Right renal pelvis (tissue), 4 donors: Measurements from ENCODE around the gene PHACTR3. TPM values are rescaled to one million over a fixed set of nuclear protein-coding genes. Genes with fewer than 3 reads are reported as not detected.

Experiments used
- DNase-seq, 4 donors: peaks; one replicate each; pipeline ENCODE4 v3.0.0-alpha.2; 2013; ENCODE audit warnings: low read depth in 4 of 4, low spot score in 3 of 4, missing footprints in 1 of 4
- polyA plus RNA-seq, 4 donors: library from polyadenylated mRNA; unstranded; fragments of 120-200 nt; gene quantifications; one replicate each; pipeline ENCODE4 v1.2.1, GENCODE V29; 2013; ENCODE audit not compliant: insufficient read length in 4 of 4

The PHACTR3 gene
- polyA plus RNA-seq, 4 donors, result 9.7 to 13.9 (median 13.0) TPM

GRCh38 chr20:59723607-59724456 is 119.5 kb downstream of the PHACTR3 start:
- no peak for DNase-seq

GRCh38 chr20:59724457-59725366 is 120.4 kb downstream of the PHACTR3 start:
- no peak for DNase-seq

- DNase-seq, result no peak
These were observed 121.3 kb downstream of the PHACTR3 start for GRCh38 chr20:59725476-59726280.

GRCh38 chr20:59726281-59726595 is 121.9 kb downstream of the PHACTR3 start:
- DNase-seq, result no peak

GRCh38 chr20:59728722-59729430 is 124.5 kb downstream of the PHACTR3 start:
- DNase-seq, result no peak

GRCh38 chr20:59729506-59729905 is 125.2 kb downstream of the PHACTR3 start:
- DNase-seq, result no peak

- DNase-seq, result no peak
These were observed 126.4 kb downstream of the PHACTR3 start for GRCh38 chr20:59730722-59731121.

- no peak for DNase-seq
These were observed 127.0 kb downstream of the PHACTR3 start for GRCh38 chr20:59731376-59731775.

GRCh38 chr20:59733351-59733750 is 129.0 kb downstream of the PHACTR3 start:
- DNase-seq, result no peak

GRCh38 chr20:59735486-59735885 is 131.1 kb downstream of the PHACTR3 start:
- no peak for DNase-seq

- DNase-seq, result no peak
These were observed 131.6 kb downstream of the PHACTR3 start for GRCh38 chr20:59735917-59736316.

GRCh38 chr20:59736366-59736765 is 132.0 kb downstream of the PHACTR3 start:
- DNase-seq, result no peak

GRCh38 chr20:59737073-59737666 is 132.8 kb downstream of the PHACTR3 start:
- no peak for DNase-seq

GRCh38 chr20:59737816-59738215 is 133.5 kb downstream of the PHACTR3 start:
- no peak for DNase-seq

GRCh38 chr20:59738851-59739250 is 134.5 kb downstream of the PHACTR3 start:
- DNase-seq, result no peak

GRCh38 chr20:59740621-59741020 is 136.3 kb downstream of the PHACTR3 start:
- no peak for DNase-seq

GRCh38 chr20:59741073-59741472 is 136.7 kb downstream of the PHACTR3 start:
- DNase-seq, result no peak

- no peak for DNase-seq
These were observed 138.2 kb downstream of the PHACTR3 start for GRCh38 chr20:59742351-59743095.

- no peak for DNase-seq
These were observed 139.0 kb downstream of the PHACTR3 start for GRCh38 chr20:59743308-59743707.
